Measurements from ENCODE around the gene PEAK1. TPM values are rescaled to one million over a fixed set of nuclear protein-coding genes. Genes with fewer than 3 reads are reported as not detected.

PEAK1 gene
- total RNA-seq, 1 donor from 2014 or later, result 59.6 TPM

GRCh38 chr15:77096541-77096940 lies 323.4 kb downstream of the PEAK1 start:
- no peak for DNase-seq (ENCODE audit: low read depth in 2 of 2)

DNA sequence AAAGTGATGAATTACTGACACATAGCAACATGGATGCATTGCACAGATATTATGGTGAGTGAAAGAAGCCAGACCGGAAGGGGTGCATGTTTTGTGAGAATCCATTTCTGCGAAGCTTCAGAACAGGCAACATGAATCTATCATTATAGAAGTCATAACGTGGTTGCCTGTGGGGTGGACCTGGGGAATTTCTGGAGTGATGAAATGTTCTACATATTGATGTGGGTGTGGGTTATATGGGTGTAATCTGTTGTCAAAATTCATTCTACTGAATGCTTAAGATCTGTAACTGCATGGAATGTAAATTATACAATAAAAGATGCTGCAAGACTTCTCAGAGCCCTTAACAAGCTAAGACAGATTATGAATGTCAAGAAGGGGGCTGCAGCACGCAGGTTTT lies 323.8 kb downstream of the PEAK1 start:
- no peak for DNase-seq (ENCODE audit: low read depth in 2 of 2)

DNA sequence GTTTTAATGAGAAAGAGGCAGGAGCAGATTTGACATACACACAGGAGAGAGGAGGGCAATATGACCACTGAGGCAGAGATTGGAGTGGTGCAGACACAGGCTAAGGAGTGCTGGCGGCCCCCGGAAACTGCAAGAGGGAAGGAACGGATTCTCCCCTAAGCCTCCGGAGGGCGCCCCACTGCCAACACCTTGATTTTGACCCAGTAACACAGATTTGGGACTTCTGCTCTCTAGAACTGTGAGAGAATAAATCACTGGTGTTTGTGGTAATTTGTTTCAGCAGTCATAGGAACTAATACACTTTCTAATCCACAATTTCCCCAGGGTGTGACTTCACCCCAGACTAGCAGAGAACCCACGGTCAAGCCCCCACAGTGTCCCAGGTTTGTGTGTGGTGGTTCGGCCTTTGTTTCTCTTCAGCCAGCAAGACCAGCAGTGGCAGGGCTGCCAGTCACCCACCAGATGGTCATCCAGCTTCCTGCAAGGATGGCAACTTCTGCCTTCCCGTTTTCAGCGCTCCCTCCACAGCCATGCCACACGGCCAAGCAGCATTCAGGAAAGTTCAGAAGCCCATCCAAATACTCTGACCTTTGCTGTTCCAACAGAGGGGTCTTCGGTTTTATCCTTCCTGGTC lies 325.4 kb downstream of the PEAK1 start:
- no peak for DNase-seq (ENCODE audit: low read depth in 2 of 2)

DNA sequence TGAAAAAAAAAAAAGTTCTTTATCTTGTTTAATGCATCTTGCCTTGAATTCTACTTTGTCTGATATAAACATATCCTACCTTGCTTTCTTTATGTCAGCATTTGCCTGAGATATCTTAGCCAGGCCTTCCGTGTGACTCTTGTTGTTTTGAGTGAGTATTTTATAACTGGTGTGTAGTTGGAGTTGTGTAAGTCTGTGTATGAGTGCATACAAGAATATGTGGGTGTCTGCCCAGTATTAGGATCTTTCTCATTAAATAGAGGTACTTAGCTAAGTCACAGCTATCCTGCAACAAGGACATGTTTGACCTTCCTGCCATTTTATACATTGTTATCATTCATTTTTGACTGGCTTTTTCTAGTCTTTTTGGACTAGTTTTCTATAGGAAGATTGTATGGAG lies 326.5 kb downstream of the PEAK1 start:
- DNase-seq (ENCODE audit: low read depth in 2 of 2), result no peak

GRCh38 chr15:77091097-77091496 lies 328.8 kb downstream of the PEAK1 start:
- DNase-seq (ENCODE audit: low read depth in 2 of 2), result no peak

- DNase-seq (ENCODE audit: low read depth in 2 of 2), result no peak
These were observed 332.7 kb downstream of the PEAK1 start for GRCh38 chr15:77087213-77087612.

DNA sequence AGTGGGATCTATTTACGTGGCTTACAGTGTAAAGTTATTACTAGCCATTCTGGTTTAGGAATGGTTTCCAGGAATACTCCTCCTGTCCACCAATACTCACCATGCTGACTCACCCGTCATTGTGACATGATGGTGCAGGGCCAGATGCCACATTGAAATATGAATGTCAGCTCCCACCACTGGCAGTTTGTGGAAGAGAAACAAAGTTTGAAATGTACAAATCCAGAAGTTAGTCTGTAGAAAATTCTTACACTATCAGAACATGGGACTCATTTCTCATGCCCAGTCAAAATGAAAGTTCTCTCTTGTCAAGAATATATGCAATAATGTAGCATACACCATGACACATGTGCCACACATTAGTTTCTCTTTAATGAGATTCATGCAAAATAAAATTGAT lies 334.6 kb downstream of the PEAK1 start:
- DNase-seq (ENCODE audit: low read depth in 2 of 2), result no peak

GRCh38 chr15:77084436-77084835 lies 335.5 kb downstream of the PEAK1 start:
- DNase-seq (ENCODE audit: low read depth in 2 of 2), result no peak

DNA sequence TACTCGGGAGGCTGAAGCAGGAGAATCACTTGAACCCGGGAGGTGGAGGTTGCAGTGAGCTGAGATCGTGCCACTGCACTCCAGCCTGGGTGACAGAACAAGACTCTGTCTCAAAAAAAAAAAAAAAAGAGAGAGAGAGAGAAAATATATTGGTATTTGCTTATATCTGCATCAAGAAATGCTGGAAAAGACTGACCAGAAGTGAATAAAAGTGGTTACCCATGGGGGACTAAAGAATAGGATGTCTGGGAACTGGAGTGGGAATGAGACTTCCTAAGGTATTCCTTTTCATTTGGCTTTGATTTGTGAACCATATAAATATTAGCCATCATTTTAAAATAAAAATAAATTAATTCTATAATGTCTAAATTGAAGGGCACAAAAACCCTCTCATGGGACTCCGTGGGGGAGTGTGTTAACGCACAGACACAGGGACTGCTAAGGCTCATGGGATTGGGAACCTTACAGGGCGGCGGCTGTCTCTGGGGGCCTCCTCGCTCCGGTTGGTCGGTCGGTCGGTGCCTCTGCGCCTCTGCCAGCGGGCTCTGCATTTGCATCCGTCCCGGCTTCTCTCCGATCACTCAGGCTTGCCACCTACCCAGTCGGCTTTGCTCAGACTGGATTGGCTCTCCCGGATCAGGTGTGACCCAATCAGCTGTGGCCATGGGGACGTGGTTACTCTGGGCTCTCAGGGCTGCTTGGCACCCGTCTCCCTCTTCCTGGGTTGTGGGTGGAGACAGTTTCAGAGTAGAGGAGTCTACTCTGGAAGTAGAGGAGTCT lies 336.3 kb downstream of the PEAK1 start:
- DNase-seq (ENCODE audit: low read depth in 2 of 2), result peak in 1 of 2 donors; percentile 70

- no peak for DNase-seq (ENCODE audit: low read depth in 2 of 2)
These were observed 337.9 kb downstream of the PEAK1 start for GRCh38 chr15:77081971-77082370.

GRCh38 chr15:77076323-77076915 lies 343.5 kb downstream of the PEAK1 start:
- DNase-seq (ENCODE audit: low read depth in 2 of 2), result no peak

DNA sequence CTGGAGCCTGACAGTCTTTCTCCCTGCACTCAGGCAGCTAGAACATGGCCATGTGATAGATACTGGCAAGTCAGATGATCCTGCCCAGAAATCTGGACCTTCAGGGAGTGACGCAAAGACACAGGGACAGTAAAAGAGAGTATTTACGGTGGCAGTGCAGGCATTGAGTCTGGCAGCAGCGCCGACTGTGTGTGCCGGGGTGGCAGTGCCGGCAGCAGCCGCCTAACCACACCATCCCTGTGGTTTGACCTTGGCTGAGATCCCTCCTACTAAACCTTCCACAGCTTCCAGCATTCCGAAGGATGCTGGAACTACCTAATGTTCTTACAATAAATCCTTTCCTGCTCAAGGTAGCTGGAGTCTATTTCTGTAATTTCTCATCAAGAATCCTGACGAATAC lies 344.4 kb downstream of the PEAK1 start:
- DNase-seq (ENCODE audit: low read depth in 2 of 2), result no peak

DNA sequence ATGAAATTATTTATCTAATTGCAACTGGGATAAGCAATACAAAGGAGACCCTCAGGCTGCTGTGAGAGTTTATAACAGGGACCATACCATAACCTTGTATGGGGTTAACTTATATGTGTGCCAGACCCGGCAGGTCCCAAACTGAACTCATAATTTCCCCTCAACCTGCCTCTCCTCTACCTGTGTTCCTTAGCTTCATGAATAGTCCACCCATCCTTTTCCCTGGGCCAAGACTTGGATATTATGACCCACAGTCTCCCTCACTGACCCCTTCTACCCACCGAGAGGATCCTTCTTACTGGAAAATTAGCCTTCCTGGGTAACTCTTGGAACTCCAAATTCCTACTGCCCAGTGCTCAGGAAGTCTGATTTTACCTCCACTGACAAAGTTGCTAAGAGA lies 345.6 kb downstream of the PEAK1 start:
- no peak for DNase-seq (ENCODE audit: low read depth in 2 of 2)

DNA sequence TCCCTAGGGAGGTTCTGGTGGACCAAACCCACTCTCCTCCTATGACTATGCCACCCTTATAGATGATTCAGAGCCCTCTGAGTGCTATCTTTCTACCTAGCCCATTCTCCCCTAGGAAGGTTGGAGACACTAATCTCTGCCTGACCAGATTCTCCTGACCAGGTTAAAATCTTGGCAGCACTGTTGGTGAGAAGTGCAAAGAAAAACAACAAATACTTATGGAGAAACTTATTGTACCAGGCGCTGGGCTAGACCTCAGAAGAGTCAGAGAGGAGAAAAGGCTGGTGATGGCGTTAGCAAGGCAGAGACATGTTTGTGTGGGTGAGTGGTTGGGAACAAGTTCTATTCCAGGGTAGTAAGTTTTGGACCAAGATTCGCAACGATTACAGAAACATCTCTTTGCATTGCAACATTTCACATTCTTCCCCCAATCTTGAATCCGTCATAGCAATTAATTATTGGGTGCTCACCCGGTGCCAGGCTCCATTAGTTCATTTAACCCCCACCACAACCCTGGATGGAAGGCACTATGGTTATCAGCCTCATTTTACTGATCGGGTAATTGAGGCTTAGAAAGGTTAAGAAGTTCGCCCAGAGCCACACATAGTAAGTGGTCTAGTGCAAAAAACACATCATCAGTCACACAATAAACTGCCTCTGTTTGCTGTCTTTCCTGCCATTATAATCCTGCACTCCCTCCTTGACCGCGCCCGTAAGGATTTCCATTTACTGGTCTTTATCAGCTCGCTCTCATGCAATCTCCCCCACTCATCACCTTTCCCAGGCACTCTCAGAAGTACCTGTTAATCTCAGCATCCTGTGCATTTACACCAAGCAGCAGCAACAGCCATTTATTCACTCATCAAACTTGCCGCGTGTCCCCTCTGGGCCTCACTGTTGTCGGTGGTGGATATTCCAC lies 348.3 kb downstream of the PEAK1 start:
- no peak for DNase-seq (ENCODE audit: low read depth in 2 of 2)

DNA sequence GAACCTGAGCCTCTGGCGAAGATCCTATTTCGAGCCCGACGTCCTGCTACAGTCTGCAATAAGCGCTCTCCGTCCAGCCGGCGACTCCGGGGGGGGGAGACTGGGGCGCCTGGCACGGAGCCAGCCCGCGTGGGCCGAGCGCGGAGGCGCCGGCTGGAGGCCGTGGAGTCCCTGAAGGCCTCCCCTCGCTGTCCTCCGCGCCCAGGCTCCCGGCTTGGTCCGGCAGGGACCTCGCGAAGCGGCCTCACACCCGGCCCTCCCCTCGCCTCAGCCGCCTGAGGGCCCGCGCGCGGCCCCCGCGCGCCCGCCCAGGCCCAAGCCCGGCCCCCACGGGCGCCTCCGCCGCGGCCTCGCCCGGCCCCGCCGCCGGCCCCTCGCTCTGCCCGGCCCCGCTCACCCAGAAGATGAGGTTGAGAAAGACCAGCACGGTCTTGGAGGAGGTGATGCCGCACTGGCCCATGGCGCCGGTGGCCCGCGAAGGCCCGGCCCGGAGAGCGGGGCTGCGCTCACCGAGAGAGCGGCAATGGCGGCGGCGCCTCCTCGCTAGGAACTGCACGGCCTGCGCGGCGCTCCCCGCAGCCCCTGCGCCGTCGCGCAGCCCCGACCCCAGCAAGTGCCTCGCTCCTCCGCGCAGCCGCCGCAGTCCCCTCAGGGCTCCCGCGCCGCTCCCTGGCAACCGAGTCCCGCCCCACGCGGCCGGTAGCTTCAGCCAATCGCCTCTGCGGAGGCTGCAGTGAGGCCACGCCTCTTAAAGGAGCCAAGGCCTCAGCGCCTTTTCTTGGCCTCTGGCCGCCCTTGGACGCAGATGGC lies 349.2 kb downstream of the PEAK1 start, which contains the start of gene TSPAN3:
Gene TSPAN3 (minus strand): TSS at position 615 of the 810 bp plus-strand sequence. CDS start 155 bp downstream, at position 460.
- peak; percentile 72 to 94 for DNase-seq (ENCODE audit: low read depth in 2 of 2)

- DNase-seq (ENCODE audit: low read depth in 2 of 2), result no peak
These were observed 349.8 kb downstream of the PEAK1 start for GRCh38 chr15:77070180-77070494.

- DNase-seq (ENCODE audit: low read depth in 2 of 2), result peak in 1 of 2 donors; percentile 38
These were observed 350.3 kb downstream of the PEAK1 start for GRCh38 chr15:77069521-77070121.

DNA sequence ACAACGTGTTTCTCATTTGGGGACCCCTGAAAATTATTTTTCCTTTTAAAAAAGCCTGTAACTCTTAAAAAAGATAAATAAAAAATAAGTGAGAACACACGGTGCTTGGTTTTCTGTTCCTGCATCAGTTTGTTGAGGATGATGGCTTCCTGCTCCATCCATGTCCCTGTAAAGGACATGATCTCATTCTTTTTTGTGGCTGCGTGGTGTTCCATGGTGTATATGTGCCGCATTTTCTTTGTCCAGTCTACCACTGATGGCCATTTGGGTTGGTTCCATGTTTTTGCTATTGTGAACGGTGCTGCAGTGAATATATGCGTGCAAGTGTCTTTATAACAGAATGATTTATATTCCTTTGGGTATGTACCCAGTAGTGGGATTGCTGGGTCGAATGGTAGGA lies 351.3 kb downstream of the PEAK1 start:
- DNase-seq (ENCODE audit: low read depth in 2 of 2), result no peak

- no peak for DNase-seq (ENCODE audit: low read depth in 2 of 2)
These were observed 352.1 kb downstream of the PEAK1 start for GRCh38 chr15:77067691-77068367.
